Measurements from ENCODE around the gene SLC22A23.
"Not testable (repeated sequence)": the region's sequence is repeated elsewhere in the genome, so short reads cannot be mapped to it uniquely, and the experiment has no call there.

SLC22A23 gene

GRCh38 chr6:3379482-3380060, 77.3 kb downstream of the SLC22A23 start:
- no peak for DNase-seq (ENCODE audit: low spot score)
- Mint-ChIP-seq H3K27ac (no peak overlapping the region), H3K4me3 (no peak overlapping the region), H3K27me3 (ENCODE audit: low read depth) (peaks cover 50% of the 10 kb centered on the region), H3K9me3 (no peaks in the 10 kb centered on the region), H3K36me3 (ENCODE audit: low read depth) (no peaks in the 10 kb centered on the region), H3K4me1 (ENCODE audit: low read depth) (peaks cover 10% of the 10 kb centered on the region)

DNA sequence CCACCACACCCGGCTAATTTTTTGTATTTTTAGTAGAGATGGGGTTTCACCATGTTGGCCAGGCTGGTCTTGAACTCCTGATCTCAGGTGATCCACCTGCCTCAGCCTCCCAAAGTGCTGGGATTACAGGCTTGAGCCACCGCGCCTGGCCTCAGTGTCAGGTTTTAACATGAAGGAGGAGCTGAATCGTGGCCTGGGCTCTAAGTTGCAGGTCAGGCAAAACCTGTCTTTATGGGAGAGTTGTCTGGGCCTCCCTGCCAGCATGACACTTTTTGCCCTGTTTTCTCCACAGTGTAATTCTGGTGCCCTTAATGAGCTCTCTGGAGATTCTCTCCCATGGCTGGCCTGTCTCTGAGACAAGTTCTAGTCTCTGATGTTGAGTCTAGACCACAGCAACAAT, 78.0 kb downstream of the SLC22A23 start:
- not testable (repeated sequence) for H3K4me3 Mint-ChIP-seq; H3K9me3 Mint-ChIP-seq; H3K4me1 Mint-ChIP-seq (ENCODE audit: low read depth); DNase-seq (ENCODE audit: low spot score); H3K36me3 Mint-ChIP-seq (ENCODE audit: low read depth); H3K27ac Mint-ChIP-seq
- peaks cover 57% of the 10 kb centered on the region for H3K27me3 Mint-ChIP-seq (ENCODE audit: low read depth)

DNA sequence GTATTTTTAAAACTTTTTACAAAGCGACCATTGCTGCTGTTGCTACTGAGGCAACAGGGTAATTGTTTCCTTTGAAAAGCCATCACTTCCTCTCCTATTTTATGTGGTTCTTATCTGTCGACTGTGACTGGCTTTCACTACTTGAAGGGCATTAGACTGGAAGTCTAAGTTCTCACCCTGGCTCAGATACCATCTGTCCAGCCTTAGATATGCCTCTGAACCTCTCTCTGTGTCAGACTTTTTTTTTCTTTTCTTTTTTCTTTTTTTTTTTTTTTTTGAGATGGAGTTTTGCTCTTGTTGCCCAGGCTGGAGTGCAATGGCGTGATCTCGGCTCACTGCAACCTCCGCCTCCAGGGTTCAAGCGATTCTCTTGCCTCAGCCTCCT, 78.5 kb downstream of the SLC22A23 start:
- H3K36me3 Mint-ChIP-seq (ENCODE audit: low read depth): not testable (repeated sequence)

GRCh38 chr6:3377536-3378397, 79.1 kb downstream of the SLC22A23 start:
- H3K4me3 Mint-ChIP-seq: peak overlapping the region; percentile 30
- no peak for DNase-seq (ENCODE audit: low spot score)
- no peaks in the 10 kb centered on the region for H3K9me3 Mint-ChIP-seq
- peaks cover 11% of the 10 kb centered on the region for H3K4me1 Mint-ChIP-seq (ENCODE audit: low read depth)
- peaks cover 61% of the 10 kb centered on the region for H3K27me3 Mint-ChIP-seq (ENCODE audit: low read depth)
- H3K27ac Mint-ChIP-seq: no peak overlapping the region
- no peaks in the 10 kb centered on the region for H3K36me3 Mint-ChIP-seq (ENCODE audit: low read depth)

More for the DNA sequence above, 78.5 kb downstream of the SLC22A23 start:
- DNase-seq (ENCODE audit: low spot score); H3K9me3 Mint-ChIP-seq; H3K27ac Mint-ChIP-seq; H3K4me1 Mint-ChIP-seq (ENCODE audit: low read depth): not testable (repeated sequence)
- H3K27me3 Mint-ChIP-seq (ENCODE audit: low read depth): peaks cover 60% of the 10 kb centered on the region
- peak overlapping the region; percentile 30 for H3K4me3 Mint-ChIP-seq

- no peaks in the 10 kb centered on the region for H3K36me3 Mint-ChIP-seq (ENCODE audit: low read depth)
- no peaks in the 10 kb centered on the region for H3K9me3 Mint-ChIP-seq
- H3K4me1 Mint-ChIP-seq (ENCODE audit: low read depth): peaks cover 13% of the 10 kb centered on the region
- DNase-seq (ENCODE audit: low spot score): no peak
- no peak overlapping the region for H3K27ac Mint-ChIP-seq
- H3K4me3 Mint-ChIP-seq: no peak overlapping the region
- peaks cover 58% of the 10 kb centered on the region for H3K27me3 Mint-ChIP-seq (ENCODE audit: low read depth)
Observed at GRCh38 chr6:3376893-3377535, 79.8 kb downstream of the SLC22A23 start.

DNA sequence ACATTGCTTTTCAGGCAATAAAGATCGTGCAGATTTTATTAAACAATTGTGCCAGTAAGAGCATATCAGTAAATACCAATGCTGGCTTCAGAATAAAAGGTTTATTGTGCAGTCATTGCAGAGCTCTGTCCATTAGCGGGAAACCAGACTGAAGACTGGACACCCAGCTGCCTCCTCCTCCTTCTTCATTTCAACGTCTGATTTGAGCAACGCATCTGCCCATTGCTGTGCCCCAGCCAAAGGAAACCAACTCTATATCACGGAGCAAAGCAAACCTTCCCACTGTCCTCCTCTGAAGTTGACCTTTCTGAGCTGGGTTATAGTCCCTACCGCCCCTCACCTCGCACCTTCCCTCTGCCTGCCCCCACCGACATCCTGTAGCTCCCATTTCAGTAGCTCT, 80.8 kb downstream of the SLC22A23 start:
- Mint-ChIP-seq H3K9me3 (no peaks in the 10 kb centered on the region), H3K27me3 (ENCODE audit: low read depth) (peaks cover 53% of the 10 kb centered on the region), H3K27ac (no peak overlapping the region), H3K4me1 (ENCODE audit: low read depth) (peaks cover 23% of the 10 kb centered on the region), H3K4me3 (no peak overlapping the region), H3K36me3 (ENCODE audit: low read depth) (no peaks in the 10 kb centered on the region)
- DNase-seq (ENCODE audit: low spot score): no peak

GRCh38 chr6:3373597-3374203, 83.2 kb downstream of the SLC22A23 start:
- peaks cover 40% of the 10 kb centered on the region for H3K27me3 Mint-ChIP-seq (ENCODE audit: low read depth)
- H3K9me3 Mint-ChIP-seq: no peaks in the 10 kb centered on the region
- peaks cover 32% of the 10 kb centered on the region for H3K4me1 Mint-ChIP-seq (ENCODE audit: low read depth)
- no peak for DNase-seq (ENCODE audit: low spot score)
- no peak overlapping the region for H3K4me3 Mint-ChIP-seq
- H3K27ac Mint-ChIP-seq: no peak overlapping the region
- no peaks in the 10 kb centered on the region for H3K36me3 Mint-ChIP-seq (ENCODE audit: low read depth)

DNA sequence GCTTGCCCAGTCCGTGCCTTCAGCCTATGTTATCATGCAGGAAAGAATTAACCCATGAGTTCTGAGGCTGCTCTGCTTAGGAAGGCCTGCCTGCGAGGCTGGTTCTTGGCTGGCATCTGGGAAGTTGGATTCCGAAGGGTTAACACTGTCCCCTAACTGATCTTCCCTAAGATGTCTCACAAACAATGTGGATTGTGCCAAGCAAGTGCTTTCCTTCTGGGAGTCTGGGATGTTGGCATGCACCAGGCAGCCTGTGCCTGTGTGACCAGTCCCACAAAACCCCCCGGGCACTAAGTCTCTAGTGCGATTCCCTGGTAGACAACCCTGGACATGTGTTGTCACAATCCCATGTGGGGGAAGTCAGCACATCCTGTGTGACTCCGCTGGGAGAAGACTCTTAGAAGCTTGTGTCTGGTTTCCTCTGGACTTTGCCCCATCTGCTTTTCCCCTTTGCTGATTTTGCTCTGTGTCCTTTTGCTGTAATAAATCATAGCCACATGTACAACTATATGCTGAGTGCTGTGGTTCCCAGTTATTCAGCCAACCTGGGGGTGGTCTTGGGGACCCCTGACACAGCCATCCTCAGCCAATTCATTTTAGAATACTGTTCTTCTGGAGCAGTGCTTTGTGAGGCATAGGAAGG, 83.8 kb downstream of the SLC22A23 start:
- Mint-ChIP-seq H3K4me1 (ENCODE audit: low read depth) (peaks cover 28% of the 10 kb centered on the region), H3K36me3 (ENCODE audit: low read depth) (no peaks in the 10 kb centered on the region), H3K9me3 (no peaks in the 10 kb centered on the region), H3K27me3 (ENCODE audit: low read depth) (peaks cover 42% of the 10 kb centered on the region), H3K27ac (no peak overlapping the region), H3K4me3 (no peak overlapping the region)
- DNase-seq (ENCODE audit: low spot score): no peak

- peaks cover 23% of the 10 kb centered on the region for H3K4me1 Mint-ChIP-seq (ENCODE audit: low read depth)
- H3K4me3 Mint-ChIP-seq: no peak overlapping the region
- H3K27me3 Mint-ChIP-seq (ENCODE audit: low read depth): peaks cover 43% of the 10 kb centered on the region
- DNase-seq (ENCODE audit: low spot score): no peak
- no peak overlapping the region for H3K27ac Mint-ChIP-seq
- H3K9me3 Mint-ChIP-seq: no peaks in the 10 kb centered on the region
- no peaks in the 10 kb centered on the region for H3K36me3 Mint-ChIP-seq (ENCODE audit: low read depth)
Observed at GRCh38 chr6:3372184-3372846, 84.5 kb downstream of the SLC22A23 start.

- Mint-ChIP-seq H3K27ac (peak overlapping the region; percentile 55), H3K9me3 (no peaks in the 10 kb centered on the region), H3K4me3 (peak overlapping the region; percentile 16), H3K4me1 (ENCODE audit: low read depth) (peaks cover 23% of the 10 kb centered on the region), H3K27me3 (ENCODE audit: low read depth) (peaks cover 46% of the 10 kb centered on the region), H3K36me3 (ENCODE audit: low read depth) (no peaks in the 10 kb centered on the region)
- DNase-seq (ENCODE audit: low spot score): no peak
Observed at GRCh38 chr6:3371222-3371949, 85.5 kb downstream of the SLC22A23 start.

GRCh38 chr6:3370361-3371221, 86.3 kb downstream of the SLC22A23 start:
- peaks cover 23% of the 10 kb centered on the region for H3K4me1 Mint-ChIP-seq (ENCODE audit: low read depth)
- peaks cover 43% of the 10 kb centered on the region for H3K27me3 Mint-ChIP-seq (ENCODE audit: low read depth)
- peak overlapping the region; percentile 16 for H3K4me3 Mint-ChIP-seq
- no peaks in the 10 kb centered on the region for H3K9me3 Mint-ChIP-seq
- no peaks in the 10 kb centered on the region for H3K36me3 Mint-ChIP-seq (ENCODE audit: low read depth)
- peak overlapping the region; percentile 55 for H3K27ac Mint-ChIP-seq
- DNase-seq (ENCODE audit: low spot score): no peak

- no peak overlapping the region for H3K27ac Mint-ChIP-seq
- H3K4me1 Mint-ChIP-seq (ENCODE audit: low read depth): peaks cover 23% of the 10 kb centered on the region
- DNase-seq (ENCODE audit: low spot score): no peak
- H3K27me3 Mint-ChIP-seq (ENCODE audit: low read depth): peaks cover 39% of the 10 kb centered on the region
- no peak overlapping the region for H3K4me3 Mint-ChIP-seq
- no peaks in the 10 kb centered on the region for H3K36me3 Mint-ChIP-seq (ENCODE audit: low read depth)
- no peaks in the 10 kb centered on the region for H3K9me3 Mint-ChIP-seq
Observed at GRCh38 chr6:3369985-3370360, 86.9 kb downstream of the SLC22A23 start.

Measured in T-helper 2 cell treated with Interferon-gamma antibody and Interleukin-4, amounts not matched to agents 5 μg/mL and 100 μg/mL, for 36 hours (primary cell).